ENCODE measurements around the gene GAB3.

The GAB3 gene

GRCh38 chrX:154750301-154751202 is at the start of gene GAB3:
Gene GAB3 (minus strand): TSS chrX:154751077. CDS start chrX:154751025, 52 bp downstream.
- DNase-seq = peak; percentile 45

GRCh38 chrX:154799556-154800348 is 48.9 kb upstream of the GAB3 start:
- DNase-seq = no peak

GRCh38 chrX:154797006-154797405 is 46.1 kb upstream of the GAB3 start:
- DNase-seq = no peak

- DNase-seq = no peak
Measured at GRCh38 chrX:154795016-154795415, 44.1 kb upstream of the GAB3 start.

- DNase-seq = no peak
Measured at GRCh38 chrX:154793084-154793795, 42.4 kb upstream of the GAB3 start.

GRCh38 chrX:154791939-154792338 is 41.1 kb upstream of the GAB3 start:
- DNase-seq = no peak

- no peak for DNase-seq
Measured at GRCh38 chrX:154791467-154791866, 40.6 kb upstream of the GAB3 start.

- DNase-seq = no peak
Measured at GRCh38 chrX:154785716-154786115, 34.8 kb upstream of the GAB3 start.

GRCh38 chrX:154784149-154784995 is 33.5 kb upstream of the GAB3 start:
- DNase-seq = no peak

GRCh38 chrX:154780968-154781367 is 30.1 kb upstream of the GAB3 start:
- no peak for DNase-seq

- DNase-seq = no peak
Measured at GRCh38 chrX:154779261-154779660, 28.4 kb upstream of the GAB3 start.

GRCh38 chrX:154776753-154777152 is 25.9 kb upstream of the GAB3 start:
- DNase-seq = no peak

GRCh38 chrX:154775419-154776349 is 24.8 kb upstream of the GAB3 start:
- no peak for DNase-seq

- no peak for DNase-seq
Measured at GRCh38 chrX:154774622-154775021, 23.7 kb upstream of the GAB3 start.

- peak; percentile 94 for DNase-seq
Measured at GRCh38 chrX:154762537-154763296, 11.8 kb upstream of the GAB3 start, which contains the start of gene DKC1. Gene DKC1 (plus strand): TSS chrX:154762864. CDS start chrX:154762966, 102 bp downstream.

GRCh38 chrX:154761977-154762536 is 11.2 kb upstream of the GAB3 start:
- no peak for DNase-seq

- DNase-seq = no peak
Measured at GRCh38 chrX:154758696-154759095, 7.8 kb upstream of the GAB3 start.

- no peak for DNase-seq
Measured at GRCh38 chrX:154751669-154752271, 893 bp upstream of the GAB3 start.

- DNase-seq = no peak
Measured at GRCh38 chrX:154751203-154751668, 359 bp upstream of the GAB3 start.
